ENCODE data around the gene VEZT. TPM values are rescaled to one million over a fixed set of nuclear protein-coding genes. Genes with fewer than 3 reads are reported as not detected.
A peak's percentile ranks its signal among the peaks of the same experiment; 100 is the strongest.

The VEZT gene
- total and polyA plus RNA-seq, 8 donors, result 14.9 to 44.5 (median 30.0) TPM

DNA sequence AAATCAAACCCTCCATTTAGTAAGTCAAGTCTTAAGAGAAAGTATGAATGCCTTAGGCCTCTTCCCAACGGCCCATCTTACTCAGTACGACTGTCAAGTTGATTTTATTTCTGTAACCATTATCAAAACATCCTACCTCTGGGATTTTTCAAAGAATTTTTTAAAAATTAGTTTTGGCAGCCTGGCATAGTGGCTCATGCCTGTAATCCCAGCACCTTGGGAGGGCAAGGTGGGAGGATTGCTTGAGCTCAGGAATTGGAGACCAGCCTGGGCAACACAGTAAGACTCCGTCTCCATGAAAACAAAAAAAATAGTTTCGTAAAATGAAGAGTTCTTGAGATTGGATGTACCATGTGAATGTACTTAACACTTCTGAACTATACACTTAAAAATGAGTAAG is 4.5 kb upstream of the VEZT start:
- FAIRE-seq (no peak), DNase-seq (no peak), ATAC-seq (no peak)
- intact Hi-C loops (cut with DNase I), result no loop called here
- Histone ChIP-seq H3K36me3 (no peaks in the 10 kb centered on the region), H3K4me1 (peaks cover 3 to 18% (median 17%) of the 10 kb centered on the region in 3 donors), H3K4me3 (no peak overlapping the region), H3K27ac (peak overlapping the region in 2 of 4 donors; percentile 96 to 97), H3K27me3 (no peaks in the 10 kb centered on the region), H3K9me3 (no peaks in the 10 kb centered on the region)
- 92 to 95% methylated on average over 4 of the region's 4 CpGs for WGBS, 2 donors
- TF ChIP-seq, protein P1, sequence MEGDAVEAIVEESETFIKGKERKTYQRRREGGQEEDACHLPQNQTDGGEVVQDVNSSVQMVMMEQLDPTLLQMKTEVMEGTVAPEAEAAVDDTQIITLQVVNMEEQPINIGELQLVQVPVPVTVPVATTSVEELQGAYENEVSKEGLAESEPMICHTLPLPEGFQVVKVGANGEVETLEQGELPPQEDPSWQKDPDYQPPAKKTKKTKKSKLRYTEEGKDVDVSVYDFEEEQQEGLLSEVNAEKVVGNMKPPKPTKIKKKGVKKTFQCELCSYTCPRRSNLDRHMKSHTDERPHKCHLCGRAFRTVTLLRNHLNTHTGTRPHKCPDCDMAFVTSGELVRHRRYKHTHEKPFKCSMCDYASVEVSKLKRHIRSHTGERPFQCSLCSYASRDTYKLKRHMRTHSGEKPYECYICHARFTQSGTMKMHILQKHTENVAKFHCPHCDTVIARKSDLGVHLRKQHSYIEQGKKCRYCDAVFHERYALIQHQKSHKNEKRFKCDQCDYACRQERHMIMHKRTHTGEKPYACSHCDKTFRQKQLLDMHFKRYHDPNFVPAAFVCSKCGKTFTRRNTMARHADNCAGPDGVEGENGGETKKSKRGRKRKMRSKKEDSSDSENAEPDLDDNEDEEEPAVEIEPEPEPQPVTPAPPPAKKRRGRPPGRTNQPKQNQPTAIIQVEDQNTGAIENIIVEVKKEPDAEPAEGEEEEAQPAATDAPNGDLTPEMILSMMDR (IDR thresholded peaks at IDR 0.05), result no peak

GRCh38 chr12:95213928-95214327 is 3.7 kb upstream of the VEZT start:
- no peaks in the 10 kb centered on the region for H3K9me3 ChIP-seq
- no peak overlapping the region for H3K4me3 ChIP-seq
- ATAC-seq (peak in 1 of 4 donors; percentile 5), FAIRE-seq (no peak), DNase-seq (peak in 4 of 6 donors; percentile 23 to 77 (median 55))
- intact Hi-C loops (cut with DNase I), result no loop called here
- no peaks in the 10 kb centered on the region for H3K27me3 ChIP-seq
- peaks cover 3 to 18% (median 17%) of the 10 kb centered on the region in 3 donors for H3K4me1 ChIP-seq
- TF ChIP-seq, protein P1 (IDR thresholded peaks at IDR 0.05), result no peak
- peak overlapping the region; percentile 59 to 97 (median 80) for H3K27ac ChIP-seq
- 33 to 40% methylated on average over 1 of the region's 1 CpG for WGBS, 2 donors
- no peaks in the 10 kb centered on the region for H3K36me3 ChIP-seq

DNA sequence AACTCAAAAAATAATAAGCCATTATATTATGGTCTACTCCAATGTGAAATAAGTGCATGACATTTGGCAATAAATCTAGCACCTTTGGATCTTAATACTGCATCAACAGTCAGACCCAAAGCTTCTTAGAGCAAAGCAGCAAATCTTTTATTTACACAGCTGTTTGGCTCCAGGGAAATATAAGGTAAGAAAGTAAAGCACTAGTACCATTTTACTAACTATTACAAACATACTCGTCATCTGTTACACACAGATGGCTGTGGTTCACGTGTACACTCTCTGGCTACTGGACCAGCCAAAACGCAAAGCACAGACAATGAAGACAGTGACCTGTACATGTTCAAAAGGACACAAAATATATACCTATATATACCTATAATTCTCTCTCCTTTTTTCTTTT is 3.1 kb upstream of the VEZT start:
- FAIRE-seq, result no peak
- 47 to 59% methylated on average over 3 of the region's 3 CpGs for WGBS, 2 donors

DNA sequence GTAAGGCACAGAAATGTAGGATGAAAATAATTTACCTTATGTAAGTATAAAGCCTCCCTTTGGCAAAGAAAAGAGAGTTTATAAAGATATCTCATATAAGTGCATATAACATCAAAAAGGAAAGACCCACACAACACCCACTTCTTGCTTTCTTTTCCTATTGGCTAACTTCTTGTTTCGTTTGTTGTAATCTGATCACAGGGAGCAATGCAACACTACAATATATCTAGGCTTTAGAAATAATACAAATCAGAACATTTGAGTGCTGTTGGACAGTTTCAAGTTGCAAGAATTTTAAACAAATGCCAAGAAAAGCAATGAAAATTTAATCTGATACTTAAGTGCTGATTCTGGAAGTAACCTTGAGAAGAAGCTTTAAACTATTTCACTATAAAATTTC is 1.7 kb upstream of the VEZT start:
- no peaks in the 10 kb centered on the region for H3K27me3 ChIP-seq
- no peak for ATAC-seq
- intact Hi-C loops (cut with DNase I), result no loop called here
- H3K4me1 ChIP-seq, result peaks cover 3 to 27% (median 18%) of the 10 kb centered on the region in 3 donors
- 5 to 8% methylated on average over 1 of the region's 1 CpG for WGBS, 2 donors
- no peak for DNase-seq
- no peaks in the 10 kb centered on the region for H3K9me3 ChIP-seq
- TF ChIP-seq, protein P1 (IDR thresholded peaks at IDR 0.05), result no peak
- no peaks in the 10 kb centered on the region for H3K36me3 ChIP-seq
- peak; percentile 47 for FAIRE-seq
- peak overlapping the region in 3 of 4 donors; percentile 3 to 81 (median 78) for H3K4me3 ChIP-seq
- peak overlapping the region in 2 of 4 donors; percentile 96 to 97 for H3K27ac ChIP-seq

More for the DNA sequence above, 3.1 kb upstream of the VEZT start:
- Histone ChIP-seq H3K9me3 (no peaks in the 10 kb centered on the region), H3K4me1 (peaks cover 3 to 20% (median 18%) of the 10 kb centered on the region in 3 donors), H3K27ac (peak overlapping the region; percentile 59 to 97 (median 80)), H3K4me3 (no peak overlapping the region), H3K27me3 (no peaks in the 10 kb centered on the region), H3K36me3 (no peaks in the 10 kb centered on the region)
- TF ChIP-seq, protein P1 (IDR thresholded peaks at IDR 0.05), result no peak
- intact Hi-C loops (cut with DNase I), result no loop called here
- DNase-seq (peak in 2 of 6 donors; percentile 34 to 39), ATAC-seq (peak in 3 of 4 donors; percentile 0 to 3 (median 2))

GRCh38 chr12:95216711-95217376 is 763 bp upstream of the VEZT start:
- WGBS, 2 donors, result 0 to 1% methylated on average over 45 of the region's 45 CpGs
- DNase-seq (no peak), ATAC-seq (peak; percentile 4 to 29 (median 12)), FAIRE-seq (no peak)
- intact Hi-C loops (cut with DNase I), result no loop called here
- Histone ChIP-seq H3K4me3 (peak overlapping the region; percentile 76 to 83 (median 80)), H3K4me1 (peaks cover 3 to 27% (median 18%) of the 10 kb centered on the region in 3 donors), H3K27ac (peak overlapping the region; percentile 90 to 97 (median 95)), H3K9me3 (no peaks in the 10 kb centered on the region), H3K36me3 (no peaks in the 10 kb centered on the region), H3K27me3 (no peaks in the 10 kb centered on the region)
- TF ChIP-seq, protein P1 (IDR thresholded peaks at IDR 0.05), result no peak
